Epithelial cell of esophagus (primary cell): ENCODE measurements around the gene C1orf116.
A peak's percentile ranks its signal among the peaks of the same experiment; 100 is the strongest.

Source experiments
- DNase-seq: peaks from one replicate; pipeline ENCODE4 v3.0.0; 2010; ENCODE audit warnings: low read depth
- H3K4me3 ChIP-seq: 2 replicates; pipeline ENCODE4 v1.5.1; 2011; ENCODE audit warnings: mild to moderate bottlenecking, low read length, control low read depth
- TF ChIP-seq, protein P1 (sequence below): IDR thresholded peaks from 2 replicates; pipeline ENCODE4 v1.5.1; 2011; ENCODE audit warnings: low read depth, mild to moderate bottlenecking, low read length, control low read depth, inconsistent platforms; ENCODE audit not compliant: insufficient read depth; ENCODE audit errors: missing control alignments

C1orf116 gene

DNA sequence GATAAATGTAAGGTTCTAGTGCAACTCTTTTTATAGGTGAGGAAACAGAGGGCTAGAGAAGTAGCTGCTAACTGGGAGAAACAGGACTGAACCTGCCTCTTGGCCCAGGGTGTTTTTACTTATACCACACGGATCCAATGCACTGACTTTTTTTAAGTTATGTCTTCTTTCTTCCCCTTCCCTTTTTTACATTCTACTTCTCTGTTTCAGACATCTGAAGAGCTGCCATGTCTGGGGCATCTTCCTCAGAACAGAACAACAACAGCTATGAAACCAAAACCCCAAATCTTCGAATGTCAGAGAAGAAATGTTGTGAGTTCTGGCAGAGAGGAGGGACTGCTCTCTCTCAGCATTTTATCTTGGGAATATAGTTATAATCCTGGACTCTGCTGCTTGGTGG, 21.9 kb upstream of the C1orf116 start:
- no peak overlapping the region for H3K4me3 ChIP-seq
- TF ChIP-seq, protein P1, sequence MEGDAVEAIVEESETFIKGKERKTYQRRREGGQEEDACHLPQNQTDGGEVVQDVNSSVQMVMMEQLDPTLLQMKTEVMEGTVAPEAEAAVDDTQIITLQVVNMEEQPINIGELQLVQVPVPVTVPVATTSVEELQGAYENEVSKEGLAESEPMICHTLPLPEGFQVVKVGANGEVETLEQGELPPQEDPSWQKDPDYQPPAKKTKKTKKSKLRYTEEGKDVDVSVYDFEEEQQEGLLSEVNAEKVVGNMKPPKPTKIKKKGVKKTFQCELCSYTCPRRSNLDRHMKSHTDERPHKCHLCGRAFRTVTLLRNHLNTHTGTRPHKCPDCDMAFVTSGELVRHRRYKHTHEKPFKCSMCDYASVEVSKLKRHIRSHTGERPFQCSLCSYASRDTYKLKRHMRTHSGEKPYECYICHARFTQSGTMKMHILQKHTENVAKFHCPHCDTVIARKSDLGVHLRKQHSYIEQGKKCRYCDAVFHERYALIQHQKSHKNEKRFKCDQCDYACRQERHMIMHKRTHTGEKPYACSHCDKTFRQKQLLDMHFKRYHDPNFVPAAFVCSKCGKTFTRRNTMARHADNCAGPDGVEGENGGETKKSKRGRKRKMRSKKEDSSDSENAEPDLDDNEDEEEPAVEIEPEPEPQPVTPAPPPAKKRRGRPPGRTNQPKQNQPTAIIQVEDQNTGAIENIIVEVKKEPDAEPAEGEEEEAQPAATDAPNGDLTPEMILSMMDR, result no peak
- DNase-seq, result no peak

DNA sequence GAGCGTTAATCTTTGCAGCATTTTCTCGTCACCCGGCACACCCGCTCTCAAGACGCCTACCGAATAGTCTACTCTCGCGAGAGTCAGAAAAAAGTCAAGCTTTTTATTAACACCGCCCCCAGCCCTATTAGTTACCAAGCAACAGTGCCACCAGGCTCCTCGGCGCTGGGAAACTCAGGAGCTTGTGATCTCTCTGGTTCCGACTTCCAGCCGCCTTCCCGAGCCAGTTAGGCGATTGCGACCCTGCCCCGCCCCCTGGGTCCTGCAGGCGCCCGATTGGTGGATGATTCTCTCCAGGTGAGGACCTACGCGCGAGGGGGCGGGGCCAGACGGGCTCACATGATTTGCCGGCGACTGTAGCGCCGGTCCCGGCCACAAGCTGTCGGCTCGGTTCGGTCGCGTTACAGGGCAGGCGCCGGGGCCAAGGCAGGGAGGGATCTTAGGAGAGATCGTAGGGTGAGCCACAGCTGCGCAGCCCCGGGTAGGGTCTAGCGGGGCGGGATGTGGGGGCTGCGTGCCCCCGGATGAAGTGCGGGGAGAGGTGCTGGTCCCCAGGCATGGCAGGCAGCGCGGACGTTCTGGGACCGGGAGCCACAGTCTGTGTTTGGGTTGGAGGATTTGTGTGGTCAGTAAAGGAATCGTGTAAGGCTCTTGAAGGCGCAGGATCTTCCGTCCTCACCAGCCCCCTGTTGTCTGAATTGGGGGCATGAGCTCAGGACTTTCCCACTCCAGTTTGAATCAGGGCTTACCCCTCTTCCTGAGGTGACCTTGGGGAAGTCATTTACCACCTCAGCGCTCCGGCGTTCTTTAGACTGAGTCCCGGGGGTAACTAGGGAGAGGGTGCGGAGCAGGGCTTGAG, 20.6 kb upstream of the C1orf116 start, which contains the start of gene PFKFB2:
PFKFB2 (plus strand) TSS at position 365 of the 859 bp plus-strand sequence. CDS start 1,443 bp downstream, outside the sequence.
- TF ChIP-seq, protein P1, result peak; percentile 40
- H3K4me3 ChIP-seq, result peak within 1 kb of the TSS; percentile 88
- peak; percentile 100 for DNase-seq

DNA sequence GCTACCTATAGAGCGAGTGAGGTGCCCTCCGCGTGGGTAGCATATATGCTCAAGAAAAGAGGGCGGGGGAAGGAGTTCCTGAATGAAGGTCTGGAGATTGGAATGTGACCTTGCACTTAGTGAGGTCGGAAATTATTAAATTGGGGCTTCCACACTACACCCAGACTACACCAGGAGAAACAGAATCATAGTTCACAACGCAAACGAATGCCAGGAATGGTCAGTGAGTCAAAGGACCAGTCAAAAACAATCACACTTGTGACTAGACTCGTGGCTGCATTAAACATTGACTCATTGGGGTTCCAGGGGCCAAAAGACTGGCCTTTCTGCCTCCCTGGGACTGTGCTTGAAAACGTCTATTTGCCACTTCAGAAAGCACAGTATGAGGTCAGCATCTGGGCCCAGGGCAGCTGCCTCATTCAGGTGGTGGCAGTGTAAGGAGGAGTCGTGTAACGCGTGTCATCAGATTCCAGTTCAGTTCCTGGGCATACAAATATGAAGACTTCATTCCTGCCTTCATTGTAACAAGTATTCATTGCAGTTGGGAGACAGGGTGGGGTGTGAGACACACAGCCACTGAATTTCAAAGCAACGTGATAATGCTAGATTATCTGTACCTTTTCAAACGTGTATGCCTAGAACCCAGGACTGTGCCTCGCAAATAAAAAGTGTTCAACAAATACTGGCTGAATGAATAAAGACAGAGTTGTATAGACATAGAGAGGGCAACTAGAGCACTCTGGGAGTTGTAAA, 18.8 kb upstream of the C1orf116 start, which contains the start of gene YOD1:
YOD1 (minus strand) TSS at position 18 of the 753 bp plus-strand sequence. CDS start 178 bp downstream, outside the sequence.
- TF ChIP-seq, protein P1, result no peak
- peak within 1 kb of the TSS; percentile 99 for H3K4me3 ChIP-seq
- DNase-seq, result peak; percentile 81

DNA sequence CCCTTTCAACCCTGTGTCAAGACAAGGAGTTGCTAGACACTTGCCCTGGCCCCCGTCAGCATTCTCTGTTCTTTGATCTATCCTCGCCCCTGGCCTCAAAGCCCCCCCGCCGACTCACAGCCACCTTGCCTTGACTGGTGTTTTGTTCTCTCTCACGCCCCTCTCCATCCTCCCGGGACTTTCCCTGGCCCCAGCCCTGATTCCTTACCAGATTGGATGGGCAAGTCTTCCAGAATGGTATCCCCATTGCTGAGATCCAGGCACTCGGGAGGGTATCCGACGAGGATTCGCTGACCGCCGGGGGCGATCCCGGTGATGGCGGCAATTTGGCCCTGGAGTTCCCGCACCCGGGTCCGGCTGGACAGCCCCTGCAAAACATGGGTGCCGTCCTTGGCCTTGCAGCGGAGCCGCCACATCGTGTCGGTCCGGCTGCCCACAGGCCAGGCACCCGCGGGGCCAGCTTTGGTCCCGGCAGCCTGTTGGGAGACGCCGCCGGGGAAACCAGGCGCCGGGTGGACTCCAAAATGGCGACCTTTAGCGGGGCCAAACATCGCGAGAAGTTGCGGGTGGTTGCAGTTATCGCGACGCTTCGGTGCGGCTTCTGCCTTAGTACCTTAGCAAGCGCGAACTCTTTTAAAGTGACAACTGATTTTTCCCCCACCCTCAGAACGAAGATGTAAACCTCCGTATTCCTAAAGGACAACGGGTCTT, 18.1 kb upstream of the C1orf116 start:
- H3K4me3 ChIP-seq, result peak overlapping the region; percentile 99
- peak; percentile 95 for DNase-seq
- TF ChIP-seq, protein P1, result no peak

DNA sequence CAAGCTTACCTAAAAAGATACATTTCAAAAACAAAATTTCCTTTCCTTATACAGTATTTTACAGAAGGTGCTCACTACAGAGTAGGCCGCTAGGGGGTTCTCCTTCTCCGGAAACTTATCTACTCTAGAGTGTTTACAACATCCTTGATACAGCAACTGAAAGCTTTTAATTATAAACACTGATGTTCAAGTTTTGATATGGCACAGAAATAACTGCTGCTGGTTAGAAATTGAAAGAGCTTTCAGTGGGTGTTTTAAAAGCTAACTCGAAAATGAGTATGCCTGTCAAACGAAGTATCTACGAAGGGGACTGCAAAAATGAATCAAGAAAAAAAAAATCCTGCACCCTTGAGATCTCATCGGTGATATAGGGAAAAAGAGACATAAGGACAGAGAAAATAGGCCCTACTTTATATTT, 17.4 kb upstream of the C1orf116 start:
- peak; percentile 71 for DNase-seq
- TF ChIP-seq, protein P1, result peak; percentile 89
- H3K4me3 ChIP-seq, result peak overlapping the region; percentile 99

DNA sequence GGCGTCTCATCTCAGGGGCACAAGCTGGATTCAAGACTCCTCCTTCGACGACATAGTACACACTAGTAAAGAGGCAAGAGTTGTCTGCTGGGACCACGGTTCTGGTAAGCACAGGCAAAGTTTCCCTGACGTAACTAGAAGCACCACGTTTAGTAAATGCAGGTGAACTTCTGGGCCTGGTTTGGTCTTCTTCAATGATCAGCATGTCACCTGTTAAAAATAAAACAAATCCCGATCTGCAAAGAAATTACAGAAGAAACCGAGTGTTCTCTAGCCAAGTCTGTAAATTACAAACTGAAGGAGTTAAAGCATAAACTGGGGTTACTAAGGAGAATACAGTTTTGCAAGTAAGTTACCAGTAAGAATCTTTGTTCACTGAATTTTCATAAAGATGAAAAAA, 17.0 kb upstream of the C1orf116 start:
- TF ChIP-seq, protein P1, result no peak
- DNase-seq, result no peak
- peak overlapping the region; percentile 99 for H3K4me3 ChIP-seq
